HG02588 (cell line): Measurements from ENCODE around the gene ARPC4.
"Not testable (repeated sequence)": the region's sequence is repeated elsewhere in the genome, so short reads cannot be mapped to it uniquely, and the experiment has no call there.

Source experiments
- ATAC-seq: cut with Tn5 transposase; IDR thresholded peaks from one replicate; pipeline ENCODE4 v1.9.1; 2021; ENCODE audit warnings: mild to moderate bottlenecking, moderate library complexity; ENCODE audit not compliant: unreplicated experiment

ARPC4 gene

GRCh38 chr3:9851383-9851782, 58.5 kb downstream of the ARPC4 start:
- not testable (repeated sequence) for ATAC-seq

- not testable (repeated sequence) for ATAC-seq
These were observed 59.0 kb downstream of the ARPC4 start for GRCh38 chr3:9851926-9852325.

GRCh38 chr3:9852528-9852927, 59.6 kb downstream of the ARPC4 start:
- ATAC-seq = no peak

- not testable (repeated sequence) for ATAC-seq
These were observed 61.5 kb downstream of the ARPC4 start for GRCh38 chr3:9854291-9854940.

GRCh38 chr3:9855594-9855993, 62.7 kb downstream of the ARPC4 start:
- no peak for ATAC-seq
